ENCODE measurements around the gene EGFR.

EGFR gene

DNA sequence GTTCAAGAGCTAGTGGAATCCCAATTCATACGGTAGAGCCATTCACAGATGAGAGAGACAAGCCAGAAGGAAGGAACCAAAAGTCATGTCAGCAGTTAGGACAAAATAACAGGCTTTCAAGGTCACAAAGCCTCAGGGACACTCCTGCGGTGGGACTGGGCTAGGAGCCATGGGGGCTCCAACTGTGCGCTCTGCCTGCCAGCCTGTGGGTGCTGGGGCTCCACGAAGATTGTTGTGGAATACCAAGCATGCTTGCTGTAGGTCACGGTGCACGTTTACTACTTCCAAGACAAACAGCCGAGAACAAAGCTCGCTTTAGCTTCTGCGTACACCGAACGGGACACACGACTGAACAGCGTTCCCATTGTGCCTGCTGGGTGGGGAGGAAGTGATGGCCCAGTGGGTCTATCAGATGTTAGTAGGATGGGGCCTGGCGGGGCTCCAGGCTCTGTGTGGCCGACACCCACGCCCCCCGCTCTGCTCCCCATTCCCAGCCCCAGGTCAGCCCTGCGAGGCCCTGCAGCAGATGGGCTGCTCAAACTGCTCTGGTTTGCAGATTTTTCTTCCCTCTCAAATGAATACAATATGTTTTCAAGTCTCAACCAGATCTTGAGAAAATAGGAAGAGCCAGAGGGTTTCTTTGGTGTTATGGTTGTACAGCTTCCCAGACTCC lies 158.9 kb downstream of the EGFR start:
- H3K4me1 ChIP-seq (ENCODE audit: low read length) = no peaks in the 10 kb centered on the region
- H3K27ac ChIP-seq (ENCODE audit: low read length) = no peak overlapping the region
- H3K9me2 ChIP-seq (replicated peaks; ENCODE audit: insufficient read depth, low read length) = no peaks in the 10 kb centered on the region
- no peaks in the 10 kb centered on the region for H4K20me1 ChIP-seq (ENCODE audit: insufficient read depth, low read length)
- no peaks in the 10 kb centered on the region for H3K9me3 ChIP-seq (replicated peaks; ENCODE audit: insufficient read depth, low read length)
- no peak overlapping the region for H3K9ac ChIP-seq (ENCODE audit: low read length)
- no peak overlapping the region for H3K4me3 ChIP-seq (ENCODE audit: low read length)
- H3K4me2 ChIP-seq (ENCODE audit: low read depth, low read length) = no peak overlapping the region
- H3K79me2 ChIP-seq (ENCODE audit: low read length) = no peaks in the 10 kb centered on the region
- TF ChIP-seq EZH2phosphoT487 (IDR thresholded peaks at IDR 0.05; ENCODE audit: low read length) (no peak), EZH2 (optimal IDR thresholded peaks at IDR 0.05; ENCODE audit: low read depth, low read length) (no peak)
- TF ChIP-seq, protein P1, sequence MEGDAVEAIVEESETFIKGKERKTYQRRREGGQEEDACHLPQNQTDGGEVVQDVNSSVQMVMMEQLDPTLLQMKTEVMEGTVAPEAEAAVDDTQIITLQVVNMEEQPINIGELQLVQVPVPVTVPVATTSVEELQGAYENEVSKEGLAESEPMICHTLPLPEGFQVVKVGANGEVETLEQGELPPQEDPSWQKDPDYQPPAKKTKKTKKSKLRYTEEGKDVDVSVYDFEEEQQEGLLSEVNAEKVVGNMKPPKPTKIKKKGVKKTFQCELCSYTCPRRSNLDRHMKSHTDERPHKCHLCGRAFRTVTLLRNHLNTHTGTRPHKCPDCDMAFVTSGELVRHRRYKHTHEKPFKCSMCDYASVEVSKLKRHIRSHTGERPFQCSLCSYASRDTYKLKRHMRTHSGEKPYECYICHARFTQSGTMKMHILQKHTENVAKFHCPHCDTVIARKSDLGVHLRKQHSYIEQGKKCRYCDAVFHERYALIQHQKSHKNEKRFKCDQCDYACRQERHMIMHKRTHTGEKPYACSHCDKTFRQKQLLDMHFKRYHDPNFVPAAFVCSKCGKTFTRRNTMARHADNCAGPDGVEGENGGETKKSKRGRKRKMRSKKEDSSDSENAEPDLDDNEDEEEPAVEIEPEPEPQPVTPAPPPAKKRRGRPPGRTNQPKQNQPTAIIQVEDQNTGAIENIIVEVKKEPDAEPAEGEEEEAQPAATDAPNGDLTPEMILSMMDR (IDR thresholded peaks at IDR 0.05; ENCODE audit: low read length) = no peak
- no peaks in the 10 kb centered on the region for H3K27me3 ChIP-seq (replicated peaks; ENCODE audit: insufficient read depth, low read length)
- no peaks in the 10 kb centered on the region for H3F3A ChIP-seq (ENCODE audit: insufficient read depth, low read length)
- H2AFZ ChIP-seq (ENCODE audit: low read length) = no peak overlapping the region
- H3K36me3 ChIP-seq (replicated peaks; ENCODE audit: insufficient read depth, low read length) = no peaks in the 10 kb centered on the region
- DNase-seq = no peak

DNA sequence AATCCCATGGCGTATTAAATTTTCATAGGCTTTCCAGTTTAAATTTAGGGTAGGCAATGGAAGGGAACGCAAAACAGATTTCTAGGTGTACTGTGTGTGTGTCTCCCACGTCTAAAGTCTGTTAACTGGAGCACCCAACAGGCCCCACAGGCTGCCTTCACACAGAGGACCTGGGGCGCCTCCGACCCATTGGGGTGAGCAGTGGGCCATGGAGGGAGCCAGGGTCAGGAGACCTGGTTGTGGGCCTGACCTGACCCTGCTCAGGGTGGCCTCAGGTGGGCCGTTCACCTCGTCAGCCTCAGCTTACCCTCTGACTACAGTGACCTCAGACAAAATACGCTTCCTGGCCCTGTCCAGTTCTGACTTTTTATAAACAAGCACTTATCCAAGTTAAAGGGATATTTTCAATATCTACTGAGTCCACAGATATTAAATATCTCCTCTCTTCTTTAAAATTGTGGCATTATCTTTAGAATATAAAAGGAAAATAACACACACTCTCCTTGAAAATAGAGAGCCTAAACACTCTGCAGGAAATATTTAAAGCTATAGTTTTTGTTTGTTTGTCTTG lies 159.6 kb downstream of the EGFR start:
- DNase-seq = no peak
- Histone ChIP-seq H3K4me1 (ENCODE audit: low read length) (no peaks in the 10 kb centered on the region), H2AFZ (ENCODE audit: low read length) (no peak overlapping the region), H3K36me3 (replicated peaks; ENCODE audit: insufficient read depth, low read length) (no peaks in the 10 kb centered on the region), H3F3A (ENCODE audit: insufficient read depth, low read length) (no peaks in the 10 kb centered on the region), H3K9me3 (replicated peaks; ENCODE audit: insufficient read depth, low read length) (no peaks in the 10 kb centered on the region), H3K4me3 (ENCODE audit: low read length) (no peak overlapping the region), H3K27ac (ENCODE audit: low read length) (no peak overlapping the region), H3K27me3 (replicated peaks; ENCODE audit: insufficient read depth, low read length) (no peaks in the 10 kb centered on the region), H3K4me2 (ENCODE audit: low read depth, low read length) (no peak overlapping the region), H3K9me2 (replicated peaks; ENCODE audit: insufficient read depth, low read length) (no peaks in the 10 kb centered on the region), H3K9ac (ENCODE audit: low read length) (no peak overlapping the region), H3K79me2 (ENCODE audit: low read length) (no peaks in the 10 kb centered on the region), H4K20me1 (ENCODE audit: insufficient read depth, low read length) (no peaks in the 10 kb centered on the region)
- TF ChIP-seq EZH2phosphoT487 (IDR thresholded peaks at IDR 0.05; ENCODE audit: low read length) (no peak), EZH2 (optimal IDR thresholded peaks at IDR 0.05; ENCODE audit: low read depth, low read length) (no peak)
- TF ChIP-seq, protein P1 (IDR thresholded peaks at IDR 0.05; ENCODE audit: low read length) = no peak

DNA sequence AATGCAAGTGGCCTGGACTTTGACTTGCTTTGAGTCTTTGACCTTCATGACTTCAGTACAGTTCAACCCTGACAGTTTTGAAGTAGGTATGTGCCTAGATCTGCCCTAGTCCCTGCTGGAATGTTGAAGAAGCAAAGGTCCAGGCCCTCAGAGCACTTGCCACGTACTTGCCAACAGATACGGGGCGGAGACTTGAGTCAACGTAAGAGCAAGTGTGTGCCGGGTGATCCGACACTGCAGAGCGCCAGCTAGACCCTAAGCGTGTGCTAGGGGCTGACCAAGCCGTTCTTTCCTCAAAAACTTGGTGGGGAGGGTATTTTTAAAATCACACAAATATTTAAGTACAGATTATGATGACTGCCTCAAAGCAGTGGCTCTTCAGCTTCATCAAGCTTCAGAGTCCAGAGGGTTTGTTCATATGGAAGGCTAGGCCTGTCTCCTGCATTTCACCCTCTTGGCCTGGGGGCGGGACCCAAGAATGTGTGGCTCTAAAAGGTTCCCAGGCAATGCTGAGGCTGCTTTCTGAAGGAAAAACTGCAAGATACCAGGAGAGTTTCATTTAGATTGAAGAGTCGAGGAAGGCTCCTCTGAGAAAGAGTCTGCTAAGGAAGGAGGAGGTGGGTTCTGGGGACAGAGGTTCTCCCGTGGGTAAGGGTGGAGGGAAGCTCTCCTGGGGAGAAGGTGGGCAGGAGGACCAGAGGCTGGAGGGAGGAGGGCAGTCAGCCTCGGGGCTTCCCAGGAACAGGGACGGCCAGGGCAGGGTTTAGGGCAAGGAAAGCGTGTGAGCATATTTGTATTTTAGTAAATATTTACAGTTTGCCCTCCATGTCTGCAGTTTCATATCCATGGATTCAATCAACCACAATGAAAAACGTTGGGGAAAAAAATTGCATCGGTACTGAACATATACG lies 160.3 kb downstream of the EGFR start:
- H3K27ac ChIP-seq (ENCODE audit: low read length) = no peak overlapping the region
- H4K20me1 ChIP-seq (ENCODE audit: insufficient read depth, low read length) = no peaks in the 10 kb centered on the region
- H3K9me2 ChIP-seq (replicated peaks; ENCODE audit: insufficient read depth, low read length) = no peaks in the 10 kb centered on the region
- DNase-seq = no peak
- H3K4me2 ChIP-seq (ENCODE audit: low read depth, low read length) = no peak overlapping the region
- H3K36me3 ChIP-seq (replicated peaks; ENCODE audit: insufficient read depth, low read length) = no peaks in the 10 kb centered on the region
- H3F3A ChIP-seq (ENCODE audit: insufficient read depth, low read length) = no peaks in the 10 kb centered on the region
- H3K9me3 ChIP-seq (replicated peaks; ENCODE audit: insufficient read depth, low read length) = no peaks in the 10 kb centered on the region
- H2AFZ ChIP-seq (ENCODE audit: low read length) = no peak overlapping the region
- TF ChIP-seq EZH2 (optimal IDR thresholded peaks at IDR 0.05; ENCODE audit: low read depth, low read length) = no peak
- H3K4me3 ChIP-seq (ENCODE audit: low read length) = no peak overlapping the region
- H3K79me2 ChIP-seq (ENCODE audit: low read length) = no peaks in the 10 kb centered on the region
- no peaks in the 10 kb centered on the region for H3K27me3 ChIP-seq (replicated peaks; ENCODE audit: insufficient read depth, low read length)
- no peaks in the 10 kb centered on the region for H3K4me1 ChIP-seq (ENCODE audit: low read length)
- H3K9ac ChIP-seq (ENCODE audit: low read length) = no peak overlapping the region
